ENCODE data around the gene INO80.

INO80 gene

DNA sequence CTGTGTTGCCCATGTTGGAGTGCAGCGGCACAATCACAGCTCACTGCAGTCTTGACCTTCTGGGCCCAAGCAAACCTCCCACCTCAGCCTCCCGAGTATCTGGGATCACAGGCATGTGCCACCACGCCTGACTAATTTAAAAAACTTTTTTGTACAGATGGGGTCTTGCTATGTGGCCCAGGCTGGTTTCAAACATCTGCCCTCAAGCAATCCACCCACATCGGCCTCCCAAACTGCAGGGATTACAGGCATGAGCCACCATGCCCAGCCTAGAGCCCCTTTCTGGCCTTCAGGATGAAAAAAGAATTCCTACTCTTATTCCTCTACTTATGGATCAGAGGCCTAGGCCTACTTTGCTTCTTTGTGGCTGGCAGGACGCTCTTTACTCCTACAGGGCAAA, 123.3 kb downstream of the INO80 start:
- DNase-seq (ENCODE audit: low read depth), result no peak
- H3K4me3 ChIP-seq (ENCODE audit: low read depth, low read length), result no peak overlapping the region
- TF ChIP-seq, protein P1, sequence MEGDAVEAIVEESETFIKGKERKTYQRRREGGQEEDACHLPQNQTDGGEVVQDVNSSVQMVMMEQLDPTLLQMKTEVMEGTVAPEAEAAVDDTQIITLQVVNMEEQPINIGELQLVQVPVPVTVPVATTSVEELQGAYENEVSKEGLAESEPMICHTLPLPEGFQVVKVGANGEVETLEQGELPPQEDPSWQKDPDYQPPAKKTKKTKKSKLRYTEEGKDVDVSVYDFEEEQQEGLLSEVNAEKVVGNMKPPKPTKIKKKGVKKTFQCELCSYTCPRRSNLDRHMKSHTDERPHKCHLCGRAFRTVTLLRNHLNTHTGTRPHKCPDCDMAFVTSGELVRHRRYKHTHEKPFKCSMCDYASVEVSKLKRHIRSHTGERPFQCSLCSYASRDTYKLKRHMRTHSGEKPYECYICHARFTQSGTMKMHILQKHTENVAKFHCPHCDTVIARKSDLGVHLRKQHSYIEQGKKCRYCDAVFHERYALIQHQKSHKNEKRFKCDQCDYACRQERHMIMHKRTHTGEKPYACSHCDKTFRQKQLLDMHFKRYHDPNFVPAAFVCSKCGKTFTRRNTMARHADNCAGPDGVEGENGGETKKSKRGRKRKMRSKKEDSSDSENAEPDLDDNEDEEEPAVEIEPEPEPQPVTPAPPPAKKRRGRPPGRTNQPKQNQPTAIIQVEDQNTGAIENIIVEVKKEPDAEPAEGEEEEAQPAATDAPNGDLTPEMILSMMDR (conservative IDR thresholded peaks at IDR 0.05; ENCODE audit: low read depth, low read length), result no peak

DNA sequence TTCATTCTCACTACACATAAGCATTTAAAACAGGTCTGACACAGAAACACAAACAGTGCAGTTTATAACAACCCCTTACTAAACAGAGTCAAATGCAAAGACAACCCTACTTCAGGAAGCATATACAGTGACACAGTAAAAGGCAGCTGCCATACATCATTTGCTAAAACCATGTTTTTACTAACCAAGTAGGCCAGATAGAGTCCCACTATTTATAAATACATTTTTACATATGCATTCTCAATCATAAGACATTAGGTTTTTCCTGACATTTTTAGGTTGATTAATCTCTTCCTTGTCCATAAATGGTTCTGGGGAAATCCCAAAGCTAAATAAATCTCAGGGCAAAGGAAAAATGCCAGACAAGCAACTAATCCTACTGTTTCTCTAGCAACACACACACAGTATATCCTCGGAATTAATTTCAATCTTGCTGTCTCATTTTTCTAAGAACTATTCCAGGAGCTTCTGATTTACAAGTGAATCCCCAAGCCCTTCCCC, 123.8 kb downstream of the INO80 start:
- TF ChIP-seq, protein P1 (conservative IDR thresholded peaks at IDR 0.05; ENCODE audit: low read depth, low read length), result no peak
- H3K4me3 ChIP-seq (ENCODE audit: low read depth, low read length), result no peak overlapping the region
- peak; percentile 13 for DNase-seq (ENCODE audit: low read depth)

DNA sequence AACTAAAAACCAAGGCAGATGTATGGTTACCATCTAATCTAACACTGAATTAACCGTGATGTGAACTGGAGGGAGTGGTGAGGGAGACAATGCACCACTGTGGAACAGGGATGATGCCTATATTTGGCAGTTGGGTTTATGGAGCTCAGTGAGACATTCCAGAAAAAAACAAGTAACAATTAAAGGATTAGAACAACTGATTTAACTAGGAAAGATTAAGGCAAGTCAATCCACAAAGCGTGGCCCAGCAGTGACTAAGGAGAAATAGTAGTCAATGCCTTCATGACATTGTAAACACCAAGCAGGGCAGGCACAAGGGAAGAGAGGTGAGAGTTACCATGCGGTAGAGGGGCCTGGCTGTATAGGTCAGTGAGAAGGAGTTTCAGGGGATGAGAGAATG, 124.7 kb downstream of the INO80 start:
- TF ChIP-seq, protein P1 (conservative IDR thresholded peaks at IDR 0.05; ENCODE audit: low read depth, low read length), result no peak
- DNase-seq (ENCODE audit: low read depth), result no peak
- no peak overlapping the region for H3K4me3 ChIP-seq (ENCODE audit: low read depth, low read length)

DNA sequence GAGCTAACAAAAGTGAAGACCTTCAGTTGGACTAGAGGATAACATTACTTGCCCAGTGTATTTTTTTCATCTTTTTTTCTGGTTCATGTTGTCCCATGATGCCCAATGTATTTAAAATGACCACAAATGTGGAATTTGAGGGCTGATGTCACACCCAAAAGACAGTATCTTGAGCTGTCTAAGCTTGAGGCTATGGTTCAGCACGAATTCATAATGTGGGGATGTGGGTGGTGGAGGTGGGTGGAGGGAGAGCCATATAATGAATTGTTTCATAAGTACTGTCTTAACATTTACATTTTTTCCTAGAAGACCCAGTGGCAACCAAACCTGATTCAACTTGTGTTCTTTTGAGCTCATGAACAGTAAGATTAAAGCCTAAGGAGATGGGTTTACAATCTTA, 125.3 kb downstream of the INO80 start:
- no peak overlapping the region for H3K4me3 ChIP-seq (ENCODE audit: low read depth, low read length)
- DNase-seq (ENCODE audit: low read depth), result no peak
- TF ChIP-seq, protein P1 (conservative IDR thresholded peaks at IDR 0.05; ENCODE audit: low read depth, low read length), result no peak

DNA sequence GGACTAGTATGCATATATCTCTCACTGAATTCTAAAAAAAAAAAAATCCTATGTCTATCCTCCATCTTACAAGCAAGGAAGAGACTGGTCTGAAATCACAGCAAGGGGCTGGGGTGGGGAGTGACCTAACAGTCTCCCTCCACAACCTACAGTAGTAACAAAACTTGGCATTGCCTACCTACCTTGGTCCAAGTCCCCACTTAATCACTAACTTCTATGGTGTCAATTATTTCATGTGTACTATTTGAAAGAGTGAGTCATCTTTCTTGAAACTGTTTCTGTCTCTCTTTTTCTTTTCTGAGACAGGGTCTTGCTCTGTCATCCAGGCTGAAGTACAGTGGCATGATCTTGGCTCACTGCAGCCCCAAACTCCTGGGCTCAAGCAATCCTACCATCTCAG, 126.0 kb downstream of the INO80 start:
- DNase-seq (ENCODE audit: low read depth), result no peak
- H3K4me3 ChIP-seq (ENCODE audit: low read depth, low read length), result no peak overlapping the region
- TF ChIP-seq, protein P1 (conservative IDR thresholded peaks at IDR 0.05; ENCODE audit: low read depth, low read length), result no peak

DNA sequence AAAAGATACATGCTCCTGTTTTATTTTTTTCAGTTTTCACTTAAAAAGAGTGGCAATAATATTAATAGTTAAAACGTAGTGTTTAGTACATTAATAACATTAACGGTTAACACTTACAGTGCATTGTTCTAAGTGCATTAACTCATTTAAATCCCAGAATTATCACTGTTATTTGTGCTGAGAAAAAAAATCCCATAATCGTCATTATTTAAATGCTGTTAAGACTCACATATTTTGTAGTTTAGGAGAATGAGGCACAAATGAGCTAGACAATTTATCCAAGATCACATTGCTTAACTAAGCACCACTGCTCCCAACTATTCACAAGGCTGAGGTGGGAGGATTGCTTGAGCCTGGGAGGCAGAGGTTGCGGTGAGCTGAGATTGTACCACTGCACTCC, 127.9 kb downstream of the INO80 start:
- TF ChIP-seq, protein P1 (conservative IDR thresholded peaks at IDR 0.05; ENCODE audit: low read depth, low read length), result no peak

DNA sequence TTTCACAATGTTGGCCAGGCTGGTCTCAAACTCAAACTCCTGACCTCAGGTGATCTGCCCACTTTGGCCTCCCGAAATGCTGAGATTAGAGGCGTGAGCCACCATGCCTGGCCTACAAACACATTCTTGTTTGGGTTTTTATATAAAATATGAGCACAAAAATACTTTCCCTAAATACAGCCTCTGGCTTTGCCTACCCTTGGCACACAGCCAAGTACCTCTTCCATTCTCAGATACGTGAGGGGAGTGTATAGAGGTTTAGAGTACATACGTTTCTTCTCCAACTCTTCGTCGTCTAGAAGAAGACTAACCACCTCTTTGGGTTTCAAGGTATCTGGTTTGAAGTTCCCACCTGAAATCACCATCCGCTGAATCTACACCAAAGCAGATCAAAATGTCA, 129.3 kb downstream of the INO80 start:
- TF ChIP-seq, protein P1 (conservative IDR thresholded peaks at IDR 0.05; ENCODE audit: low read depth, low read length), result no peak
- H3K4me3 ChIP-seq (ENCODE audit: low read depth, low read length), result no peak overlapping the region
- no peak for DNase-seq (ENCODE audit: low read depth)

More for the DNA sequence above, 127.9 kb downstream of the INO80 start:
- no peak for DNase-seq (ENCODE audit: low read depth)
- no peak overlapping the region for H3K4me3 ChIP-seq (ENCODE audit: low read depth, low read length)

All from choroid plexus epithelial cell (primary cell).